Activated naive CD4-positive, alpha-beta T cell (primary cell): ENCODE data around the gene CLEC16A.

Experiments
- DNase-seq, 4 experiments: peaks; one replicate each; lab custom pipeline; 2025; lab: John Stamatoyannopoulos, UW

The CLEC16A gene

DNA sequence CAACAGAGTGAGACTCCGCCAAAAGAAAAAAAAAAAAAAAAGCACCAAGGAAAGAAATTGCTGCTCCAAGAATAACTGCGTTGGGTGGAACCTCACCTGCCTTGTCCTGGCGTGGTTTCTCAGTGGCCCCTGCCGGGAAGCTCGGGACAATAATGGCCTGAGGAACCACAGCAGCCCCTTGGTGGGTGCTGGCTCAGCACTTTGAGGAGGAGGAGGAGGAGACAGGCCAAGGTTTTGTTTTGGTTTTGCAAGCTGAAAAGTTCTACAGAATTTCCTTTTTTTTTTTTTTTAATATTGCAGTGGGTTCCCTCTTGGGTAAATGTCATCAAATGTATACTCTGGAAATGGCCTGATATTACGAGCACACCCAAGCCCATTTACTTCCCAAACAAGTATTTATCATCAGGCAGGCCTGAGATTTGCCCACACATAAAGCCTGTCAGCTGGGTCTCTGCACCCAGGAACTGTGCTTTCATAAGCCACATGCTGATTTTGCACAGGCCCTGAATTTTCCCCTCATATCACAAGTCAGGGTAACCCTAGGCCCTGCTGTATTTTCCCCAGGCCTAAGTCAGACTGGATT, 233.3 kb downstream of the CLEC16A start:
- DNase-seq = no peak

DNA sequence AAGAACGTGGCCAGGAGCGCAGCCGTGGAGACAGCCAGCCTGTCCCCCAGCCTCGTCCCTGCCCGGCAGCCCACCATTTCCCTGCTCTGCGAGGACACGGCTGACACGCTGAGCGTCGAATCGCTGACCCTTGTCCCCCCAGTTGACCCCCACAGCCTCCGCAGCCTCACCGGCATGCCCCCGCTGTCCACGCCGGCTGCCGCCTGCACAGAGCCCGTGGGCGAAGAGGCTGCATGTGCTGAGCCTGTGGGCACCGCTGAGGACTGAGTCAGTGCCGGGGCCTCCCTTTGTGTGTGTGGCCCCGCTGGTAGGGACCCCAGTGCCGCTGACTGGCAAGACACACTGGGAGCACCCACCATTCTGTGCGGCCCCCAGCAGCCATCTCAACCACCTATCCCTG, 234.1 kb downstream of the CLEC16A start:
- DNase-seq = no peak

DNA sequence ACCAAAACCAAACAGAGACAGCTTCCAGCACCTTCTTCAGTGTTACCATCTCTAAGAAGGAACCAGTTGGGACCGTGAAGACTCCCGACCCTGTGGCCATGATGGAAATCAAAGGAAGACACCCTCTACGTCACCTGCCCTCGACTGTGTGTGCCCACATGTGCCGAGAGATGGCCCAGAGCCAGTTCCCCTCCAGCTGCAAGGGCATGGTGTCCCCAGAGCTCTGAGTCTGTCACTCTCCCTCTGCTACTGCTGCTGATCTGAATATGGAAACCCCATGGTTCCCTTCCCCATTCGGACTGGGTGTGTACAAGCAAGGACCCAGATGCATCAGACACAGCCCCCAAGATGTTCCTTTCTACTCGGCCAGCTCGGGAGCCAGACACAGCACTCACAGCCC, 235.2 kb downstream of the CLEC16A start:
- no peak for DNase-seq

DNA sequence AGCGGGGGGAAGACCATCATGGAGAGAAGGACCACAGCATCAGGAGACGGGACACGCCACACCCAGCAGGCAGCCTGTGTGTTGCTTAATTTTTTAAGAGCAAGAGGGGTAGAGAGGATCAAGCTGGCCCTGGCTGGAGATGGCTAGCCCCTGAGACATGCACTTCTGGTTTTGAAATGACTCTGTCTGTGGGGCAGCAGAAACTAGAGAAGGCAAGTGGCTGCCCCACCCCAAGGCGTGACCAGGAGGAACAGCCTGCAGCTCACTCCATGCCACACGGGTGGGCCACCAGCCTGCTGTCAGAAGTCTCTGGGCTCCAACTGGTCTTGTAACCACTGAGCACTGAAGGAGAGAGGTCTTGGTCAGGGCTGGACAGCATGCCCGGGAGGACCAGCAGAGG, 236.1 kb downstream of the CLEC16A start:
- DNase-seq = no peak

DNA sequence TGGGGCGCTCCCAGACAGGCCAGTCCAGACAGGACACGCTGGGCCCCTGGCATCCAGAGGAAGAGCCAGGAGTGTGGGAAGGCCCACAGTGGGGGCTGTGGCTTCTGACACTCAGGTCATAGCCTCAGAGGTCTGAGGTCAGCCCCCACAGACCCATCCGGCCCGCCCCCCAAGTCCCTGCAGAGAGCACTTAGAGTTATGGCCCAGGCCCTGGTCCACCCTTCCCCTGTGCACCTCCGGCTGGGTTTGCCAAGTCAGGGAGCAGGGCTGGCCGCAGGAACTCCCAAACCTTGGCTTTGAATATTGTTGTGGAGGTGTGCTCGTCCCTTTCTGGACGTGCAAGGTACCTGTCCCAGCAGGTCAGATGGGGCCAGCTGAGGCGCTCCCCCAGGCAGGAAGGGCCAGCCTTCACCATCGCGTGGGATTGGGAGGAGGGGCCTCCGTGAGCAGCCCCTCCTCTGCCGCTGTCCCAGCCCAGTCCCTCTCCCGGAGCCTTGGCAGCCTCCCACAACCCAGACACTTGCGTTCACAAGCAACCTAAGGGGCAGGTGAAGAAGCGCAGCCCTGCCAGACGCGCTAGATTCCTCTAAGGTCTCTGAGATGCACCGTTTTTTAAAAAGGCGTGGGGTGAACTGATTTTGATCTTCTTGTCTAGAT, 237.0 kb downstream of the CLEC16A start:
- DNase-seq = no peak

DNA sequence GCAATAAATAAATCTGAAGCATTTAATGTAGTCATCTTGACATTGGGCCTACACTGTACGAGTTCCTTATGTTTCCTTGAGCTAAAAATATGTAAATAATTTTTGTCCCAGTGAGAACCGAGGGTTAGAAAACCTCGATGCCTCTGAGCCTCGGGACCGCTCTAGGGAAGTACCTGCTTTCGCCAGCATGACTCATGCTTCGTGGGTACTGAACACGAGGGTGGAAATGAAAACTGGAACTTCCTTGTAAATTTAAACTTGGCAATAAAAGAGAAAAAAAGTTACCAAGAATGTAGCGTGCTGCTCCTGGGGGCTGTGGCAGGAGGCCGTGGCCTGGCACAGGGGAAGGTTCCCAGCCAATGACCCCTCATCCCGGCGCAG, 237.5 kb downstream of the CLEC16A start:
- no peak for DNase-seq

DNA sequence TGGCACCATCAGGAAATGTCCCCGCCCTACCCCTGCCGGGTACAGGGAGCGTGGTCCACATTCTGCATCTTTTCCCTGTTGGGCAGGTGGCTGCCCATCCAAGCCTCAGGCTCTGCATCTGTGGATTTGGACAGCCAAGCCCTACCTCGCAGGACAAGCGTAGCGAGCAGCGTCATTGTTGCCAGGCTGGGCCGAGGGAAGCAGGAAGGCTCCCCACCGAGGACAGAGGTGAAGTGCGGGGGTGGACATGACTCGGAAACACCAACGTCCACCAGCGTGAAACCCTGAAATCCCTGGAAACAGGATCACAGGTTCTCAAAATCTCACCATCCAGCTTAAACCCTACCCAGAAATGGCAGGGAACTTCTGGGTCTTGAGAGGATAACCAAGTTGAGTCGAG, 238.0 kb downstream of the CLEC16A start:
- no peak for DNase-seq

DNA sequence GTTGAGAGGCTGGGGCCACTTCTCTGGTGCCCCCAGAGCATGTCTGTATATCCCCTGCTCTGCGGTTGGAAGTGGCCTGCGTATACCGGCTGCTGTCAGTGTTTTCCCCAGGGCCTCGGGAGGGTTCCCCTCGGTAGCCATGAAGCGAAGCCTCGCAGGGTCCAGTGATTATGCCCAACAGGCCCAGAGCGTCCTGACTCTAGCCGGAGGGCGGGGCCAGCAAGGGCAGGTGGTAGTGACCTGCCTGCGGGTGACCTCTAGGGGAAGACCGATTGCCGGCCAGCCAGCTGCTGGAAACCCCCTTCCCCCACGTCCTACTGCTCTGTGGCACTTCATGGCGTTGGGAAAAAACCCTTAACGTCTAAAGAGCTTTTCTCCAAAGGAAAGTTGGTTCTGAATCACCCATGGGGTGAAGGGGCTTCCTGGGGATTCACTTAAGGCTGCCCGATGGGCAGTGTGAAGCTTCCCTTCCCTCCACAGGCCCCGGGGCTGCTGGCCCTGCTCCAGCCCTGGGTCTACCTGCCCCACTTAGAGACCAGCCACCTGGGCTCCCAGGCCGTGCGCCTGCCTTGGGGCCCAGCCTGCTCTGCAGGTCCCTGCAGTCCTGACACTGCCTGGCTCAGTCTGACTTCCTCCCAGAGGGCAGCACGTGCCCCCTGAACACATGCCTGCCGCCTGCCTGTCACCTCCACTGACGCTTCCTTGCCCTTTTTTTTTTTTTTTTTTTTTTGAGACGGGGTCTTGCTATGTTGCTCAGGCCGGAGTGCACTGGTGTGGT, 238.9 kb downstream of the CLEC16A start:
- DNase-seq = no peak

DNA sequence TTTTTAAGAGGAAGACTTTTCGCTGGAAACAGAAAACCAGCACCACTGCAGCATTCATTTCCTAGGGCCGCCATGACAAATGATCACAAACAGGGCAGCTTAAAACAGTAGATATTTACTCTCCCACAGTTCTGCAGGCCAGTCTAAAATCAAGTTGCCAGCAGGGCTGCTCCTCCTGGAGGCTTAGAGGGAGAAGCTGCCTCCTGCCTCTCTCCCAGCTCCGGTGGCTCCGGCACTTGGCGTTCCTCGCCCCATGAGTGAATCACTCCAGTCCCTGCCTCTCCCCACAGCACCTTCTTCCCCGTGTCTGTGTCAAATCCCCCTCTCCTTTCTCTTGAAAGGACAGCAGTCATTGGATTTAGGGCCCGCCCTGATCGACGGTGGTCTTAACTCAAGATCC, 239.6 kb downstream of the CLEC16A start:
- no peak for DNase-seq

DNA sequence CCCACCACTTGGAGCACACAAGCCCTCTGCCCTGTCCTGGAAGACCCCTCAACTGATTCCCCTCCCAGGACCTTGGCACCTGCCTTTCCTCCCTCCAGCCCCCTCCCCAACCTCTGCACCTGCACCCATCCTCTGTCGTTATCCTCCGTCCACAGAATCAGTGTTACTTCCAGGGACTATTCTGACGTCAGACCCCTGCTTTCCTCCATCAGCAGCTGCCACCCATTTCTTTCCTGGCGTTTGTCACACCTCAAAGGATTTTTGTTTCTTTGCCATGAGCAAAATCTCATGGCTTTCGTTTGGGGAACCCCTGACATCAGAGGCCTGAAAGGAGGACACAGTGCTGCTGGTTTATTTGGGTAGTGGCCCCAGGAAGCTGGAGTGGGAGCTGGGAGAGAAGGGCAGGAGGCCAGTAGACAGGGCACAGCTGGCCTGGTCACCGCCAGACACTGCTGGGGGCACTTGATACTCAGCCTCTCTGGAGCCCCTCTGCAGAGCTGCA, 243.2 kb downstream of the CLEC16A start:
- DNase-seq = no peak

DNA sequence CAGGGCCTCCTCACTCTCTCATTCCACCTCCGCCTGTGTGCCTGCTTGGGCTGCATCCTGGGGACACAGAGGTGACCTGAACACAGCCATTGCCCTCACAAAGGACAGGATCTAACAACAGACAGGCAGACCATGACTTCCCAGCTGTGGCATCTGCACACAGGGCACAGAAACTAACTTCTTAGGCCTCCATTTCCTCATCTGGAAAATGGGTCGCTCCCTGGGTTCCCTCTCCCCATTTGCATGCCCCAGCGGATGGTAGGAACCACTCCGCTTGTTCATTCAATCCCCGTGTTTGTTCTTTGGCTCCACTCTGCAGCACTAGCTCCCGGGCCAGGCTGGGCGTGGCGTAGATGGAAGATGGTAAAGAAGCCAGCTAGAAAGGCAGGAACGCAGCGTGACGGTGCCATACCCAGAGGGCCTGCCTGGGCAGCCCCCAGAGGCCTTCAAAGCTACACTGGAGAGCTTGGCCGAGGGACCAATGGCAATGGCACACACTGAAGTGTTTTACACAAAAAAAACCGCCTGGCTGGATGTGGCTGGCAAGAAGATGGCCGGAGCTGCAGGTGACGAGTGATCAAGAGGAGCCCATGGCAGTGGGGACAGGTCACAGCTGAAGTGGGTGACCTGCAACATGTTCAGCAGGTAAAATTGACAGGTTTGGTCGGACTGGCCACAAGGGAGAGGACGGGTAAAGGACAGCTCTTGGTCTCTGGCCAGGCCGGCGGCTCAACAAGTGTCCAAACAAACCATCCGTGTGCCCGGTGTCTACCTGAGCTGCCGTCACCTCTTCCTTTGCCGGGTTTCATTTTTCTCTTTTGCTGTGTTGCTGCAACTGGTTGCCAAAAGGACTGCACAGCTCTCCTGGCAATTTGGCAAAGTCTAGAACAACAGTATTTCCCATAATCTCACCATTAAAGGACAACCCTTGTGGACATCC, 244.7 kb downstream of the CLEC16A start:
- DNase-seq = no peak

DNA sequence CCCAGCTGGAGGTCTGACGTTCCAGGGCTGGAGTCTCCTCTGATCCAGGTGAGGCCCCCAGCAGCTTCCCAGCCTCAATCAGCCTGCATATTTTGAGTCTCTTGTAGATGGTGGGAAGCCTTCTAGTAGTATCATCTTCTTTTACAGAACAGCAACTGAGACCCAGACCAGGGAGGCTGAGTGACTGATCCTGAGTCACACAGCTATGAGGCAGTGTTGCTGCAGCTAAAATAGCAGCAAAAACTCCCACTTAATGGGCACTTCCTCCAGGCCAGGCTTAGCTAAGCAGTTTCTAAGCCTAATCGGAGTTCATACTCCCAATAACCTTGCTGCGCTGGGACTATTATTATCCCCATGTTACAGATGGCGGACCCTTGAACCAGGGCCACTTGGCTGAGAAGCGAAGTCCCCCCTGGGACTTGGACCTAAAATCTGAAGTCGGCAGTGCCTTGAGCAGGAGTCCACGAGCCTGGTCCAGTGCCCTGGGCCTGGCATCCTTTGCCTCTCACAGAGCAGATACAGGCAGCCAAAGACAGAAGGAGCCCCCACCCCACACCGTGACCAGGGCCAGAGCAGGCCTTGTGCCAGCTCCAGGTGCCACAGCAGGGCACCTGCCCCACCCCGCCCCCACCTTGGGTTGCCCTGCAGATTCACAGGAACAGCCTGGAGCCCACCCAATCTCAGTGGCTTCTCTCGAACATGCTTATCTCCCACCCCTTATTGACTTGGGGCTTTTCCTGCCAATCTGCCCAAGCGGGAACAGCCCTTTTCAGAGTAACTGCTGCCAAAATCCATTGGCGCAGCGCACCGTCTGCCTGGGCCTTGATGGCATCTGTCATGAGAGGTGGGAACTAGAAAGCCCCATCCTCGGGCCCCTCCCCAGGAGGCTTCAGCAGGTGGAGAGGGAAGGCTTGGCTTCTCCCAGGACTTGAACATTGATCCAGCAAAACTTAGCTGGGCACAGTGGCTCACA, 246.5 kb downstream of the CLEC16A start:
- no peak for DNase-seq

DNA sequence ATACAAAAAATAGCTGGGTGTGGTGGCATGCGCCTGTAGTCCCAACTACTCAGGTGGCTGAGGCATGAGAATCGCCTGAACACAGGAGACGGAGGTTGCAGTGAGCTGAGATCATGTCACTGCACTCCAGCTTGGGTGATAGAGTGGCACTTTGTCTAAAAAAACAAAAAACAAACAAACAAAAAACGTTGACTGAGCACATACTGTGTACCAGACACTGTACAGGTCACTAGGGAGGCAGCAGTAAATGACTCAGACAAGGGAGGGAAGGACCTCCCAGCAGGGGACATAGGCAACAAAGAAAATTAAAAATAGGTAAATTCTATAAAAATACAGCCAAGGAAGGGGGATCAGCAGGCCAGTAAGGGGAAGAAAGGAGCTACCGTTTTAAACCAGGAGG, 247.3 kb downstream of the CLEC16A start:
- no peak for DNase-seq

DNA sequence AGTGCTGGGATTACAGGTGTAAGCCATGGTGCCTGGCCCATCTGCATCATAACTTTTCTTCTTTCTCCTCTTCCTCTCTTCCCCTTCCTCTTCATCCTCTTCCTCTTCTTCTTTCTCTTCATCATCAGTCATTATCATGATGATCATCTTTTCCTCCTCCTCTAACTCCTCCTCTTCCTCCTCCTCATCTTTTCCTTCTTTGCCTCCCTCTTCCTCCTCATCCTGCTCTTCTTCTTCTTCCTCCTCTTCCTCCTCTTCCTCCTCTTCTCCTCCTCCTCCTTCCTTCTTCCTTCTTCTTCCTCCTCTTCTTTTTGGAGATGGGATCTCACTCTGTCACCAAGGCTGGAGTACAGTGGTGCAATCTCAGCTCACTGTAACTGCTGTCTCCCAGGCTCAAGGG, 249.1 kb downstream of the CLEC16A start:
- DNase-seq = no peak

DNA sequence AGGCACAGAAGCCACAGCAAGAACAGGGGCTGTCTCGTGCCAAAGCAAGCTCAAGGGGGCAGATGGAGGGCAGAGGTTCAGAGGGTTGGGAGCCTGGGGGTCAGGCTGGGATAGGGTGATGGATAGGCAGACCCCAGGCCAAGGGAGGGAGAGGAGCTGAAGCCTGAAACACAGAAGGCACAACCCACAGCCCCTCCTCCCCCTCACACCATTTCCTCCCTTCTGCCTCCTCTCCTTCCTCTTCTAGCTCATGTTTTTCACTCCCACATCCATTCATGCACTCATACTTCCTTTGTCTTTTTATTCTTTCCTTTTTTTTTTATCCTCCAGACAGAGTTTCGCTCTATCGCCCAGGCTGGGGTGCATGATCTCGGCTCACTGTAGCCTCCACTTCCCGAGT, 250.5 kb downstream of the CLEC16A start:
- no peak for DNase-seq

DNA sequence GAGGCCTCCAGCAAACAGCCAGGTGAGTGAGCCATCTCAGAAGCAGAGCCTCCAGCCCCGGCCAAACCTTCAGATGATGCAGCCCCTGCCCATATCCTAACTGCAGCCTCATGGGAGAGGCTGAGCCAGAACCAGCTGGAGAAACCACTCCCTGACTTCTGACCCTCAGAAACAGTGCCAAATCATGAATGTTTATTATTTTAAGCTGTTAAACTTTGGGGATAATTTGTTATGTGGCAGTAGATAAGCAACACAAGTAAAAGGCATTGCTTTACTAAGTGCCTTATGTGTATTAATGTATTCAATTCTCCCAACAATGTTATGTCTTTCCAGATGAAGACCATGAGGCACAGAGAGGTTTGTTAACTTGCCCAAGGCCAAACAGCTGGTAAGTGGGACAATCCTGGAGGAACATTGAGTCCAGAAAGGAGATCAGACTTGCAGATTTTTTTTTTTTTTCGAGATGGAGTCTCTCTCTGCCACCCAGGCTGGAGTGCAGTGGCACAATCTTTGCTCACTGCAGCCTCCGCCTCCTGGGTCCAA, 252.0 kb downstream of the CLEC16A start:
- DNase-seq = no peak

DNA sequence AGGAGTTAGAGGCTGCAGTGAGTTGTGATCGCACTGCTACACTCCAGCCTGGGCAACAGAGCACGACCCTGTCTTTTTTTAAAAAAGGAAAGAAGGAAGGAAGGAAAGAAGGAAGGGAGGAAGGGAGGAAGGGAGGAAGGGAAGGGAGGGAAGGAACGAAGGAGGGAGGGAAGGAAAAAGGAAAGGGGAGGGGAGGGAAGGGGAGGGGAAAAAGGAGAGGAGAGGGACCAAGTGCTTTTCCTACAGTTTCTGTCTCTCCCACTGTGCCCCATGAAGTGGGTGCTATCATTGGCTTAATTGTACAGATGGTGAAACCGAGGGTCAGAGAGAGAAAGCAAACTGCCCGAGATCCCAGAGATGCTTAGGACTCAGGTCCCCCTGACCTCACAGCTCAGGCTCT, 254.0 kb downstream of the CLEC16A start:
- no peak for DNase-seq

DNA sequence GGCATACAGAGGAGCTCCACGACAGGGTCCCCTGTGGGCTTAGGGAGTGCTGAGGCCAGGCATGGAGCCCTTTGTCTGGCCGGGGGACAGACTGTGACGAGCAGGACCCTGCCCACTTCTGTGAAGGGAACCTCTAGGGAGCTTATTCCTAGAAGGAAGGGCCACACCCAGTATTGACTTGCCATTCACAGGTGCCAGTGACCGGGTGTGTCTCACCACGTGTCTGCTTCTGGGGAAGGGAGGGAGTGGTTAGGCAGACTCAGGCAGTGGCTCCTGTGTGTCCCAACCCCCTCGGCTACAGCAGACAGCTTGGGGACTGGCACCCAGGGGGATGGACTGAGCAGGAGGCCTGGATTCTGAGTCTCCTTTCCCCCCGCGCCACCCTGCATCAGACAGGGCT, 254.5 kb downstream of the CLEC16A start:
- DNase-seq = no peak

DNA sequence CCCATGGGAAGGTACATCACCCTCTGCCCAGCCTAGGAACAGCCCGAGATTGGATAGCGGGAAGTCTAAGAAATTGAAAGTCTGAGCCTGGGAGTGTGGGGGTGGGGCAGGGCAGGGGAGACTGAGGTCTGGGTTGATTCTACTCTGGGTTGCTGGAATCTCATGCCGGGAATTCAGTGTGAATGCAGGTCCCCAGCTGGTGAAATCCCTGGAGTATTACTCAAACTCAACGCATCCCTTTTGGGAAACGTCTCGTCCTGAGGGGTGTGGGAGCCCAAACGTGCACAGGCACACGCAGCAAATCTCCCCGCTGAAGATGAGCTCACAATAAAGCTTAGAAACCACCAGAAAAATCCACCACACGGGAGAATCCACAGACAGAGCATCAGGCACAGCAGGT, 256.2 kb downstream of the CLEC16A start:
- no peak for DNase-seq

DNA sequence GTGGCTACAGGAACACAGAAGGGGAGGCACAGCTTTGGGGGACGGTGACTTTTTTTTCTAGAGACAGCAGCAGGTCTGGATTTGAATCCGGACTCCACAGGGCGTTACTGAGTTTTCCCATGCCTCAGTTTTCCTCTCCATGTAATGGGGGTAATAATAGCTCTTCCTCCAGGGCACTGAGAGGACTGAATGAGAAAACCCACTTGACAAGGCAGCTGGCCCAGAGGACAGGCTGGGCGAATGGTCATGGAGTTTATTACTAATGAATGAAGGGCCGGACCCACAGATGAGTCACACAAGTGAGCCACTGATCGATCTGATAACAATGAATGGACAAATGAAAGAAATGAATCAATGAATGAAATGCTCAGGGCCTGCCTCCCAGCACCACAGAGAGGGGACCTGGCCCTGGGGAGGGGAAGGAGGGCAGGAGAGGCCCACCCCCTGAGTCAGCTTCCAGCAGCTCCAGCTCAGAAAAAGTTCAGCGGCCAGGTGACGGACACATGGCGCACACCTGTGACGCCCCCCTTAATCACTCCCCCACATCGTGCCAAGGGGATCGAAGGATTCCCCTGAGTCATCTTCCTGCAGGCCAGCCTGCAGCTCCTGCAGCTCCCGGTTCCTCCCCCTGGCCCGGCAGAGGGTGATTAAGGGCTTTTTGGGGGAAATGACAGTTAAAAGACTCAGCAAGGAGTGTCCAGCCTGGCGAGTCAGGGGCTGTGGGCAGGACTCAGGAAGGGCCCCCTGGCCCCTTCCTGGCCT, 257.3 kb downstream of the CLEC16A start:
- DNase-seq = no peak
